GM21526 (cell line): ENCODE measurements around the gene PLLP.

Experiments
- ATAC-seq: cut with Tn5 transposase; IDR thresholded peaks from one replicate; pipeline ENCODE4 v1.9.1; 2021; ENCODE audit warnings: moderate library complexity; ENCODE audit not compliant: unreplicated experiment, low FRiP score

PLLP gene

GRCh38 chr16:57258226-57258909 lies 26.1 kb downstream of the PLLP start:
- ATAC-seq, result no peak

GRCh38 chr16:57257455-57258070 lies 26.9 kb downstream of the PLLP start:
- ATAC-seq, result no peak

GRCh38 chr16:57256601-57257395 lies 27.7 kb downstream of the PLLP start:
- no peak for ATAC-seq

GRCh38 chr16:57255686-57256415 lies 28.6 kb downstream of the PLLP start:
- no peak for ATAC-seq

- no peak for ATAC-seq
Measured at GRCh38 chr16:57253466-57253865, 31.0 kb downstream of the PLLP start.

GRCh38 chr16:57252148-57252721 lies 32.2 kb downstream of the PLLP start:
- ATAC-seq, result no peak

GRCh38 chr16:57251352-57251751 lies 33.1 kb downstream of the PLLP start:
- ATAC-seq, result no peak

GRCh38 chr16:57245472-57246113 lies 38.9 kb downstream of the PLLP start:
- ATAC-seq, result no peak

- ATAC-seq, result peak; percentile 90
Measured at GRCh38 chr16:57244767-57245471, 39.6 kb downstream of the PLLP start, which contains the start of gene ARL2BP. ARL2BP (plus strand) TSS chr16:57245259; CDS start chr16:57245368, 109 bp downstream.

GRCh38 chr16:57244463-57244766 lies 40.1 kb downstream of the PLLP start:
- peak; percentile 21 for ATAC-seq

- ATAC-seq, result no peak
Measured at GRCh38 chr16:57242650-57243049, 41.8 kb downstream of the PLLP start.

- no peak for ATAC-seq
Measured at GRCh38 chr16:57240851-57241250, 43.6 kb downstream of the PLLP start.

- no peak for ATAC-seq
Measured at GRCh38 chr16:57239107-57239506, 45.4 kb downstream of the PLLP start.

GRCh38 chr16:57238682-57239081 lies 45.8 kb downstream of the PLLP start:
- no peak for ATAC-seq

GRCh38 chr16:57236022-57236350 lies 48.5 kb downstream of the PLLP start:
- no peak for ATAC-seq

GRCh38 chr16:57235128-57236021 lies 49.1 kb downstream of the PLLP start:
- ATAC-seq, result no peak

GRCh38 chr16:57234707-57235092 lies 49.8 kb downstream of the PLLP start:
- ATAC-seq, result no peak

- no peak for ATAC-seq
Measured at GRCh38 chr16:57233944-57234706, 50.3 kb downstream of the PLLP start.
